ENCODE results near the gene CENPS. TPM values are rescaled to one million over a fixed set of nuclear protein-coding genes. Genes with fewer than 3 reads are reported as not detected.
A peak's percentile ranks its signal among the peaks of the same experiment; 100 is the strongest.

The CENPS gene
- total and polyA plus RNA-seq, 2 of the 13 experiments (the other 11 are each of a cell fraction or from before 2014, with no cell fraction given): 3.3 to 22.0 TPM

- TF ChIP-seq DZIP1 (CRISPR knock-in tag; IDR thresholded peaks at IDR 0.05) (0 out of 2 replicates have a peak, but pooled peaks have one; percentile 73), TAF1 (CRISPR knock-in tag; IDR thresholded peaks at IDR 0.05) (peak; percentile 95), NR3C1 (CRISPR knock-in tag; IDR thresholded peaks at IDR 0.05) (no peak), MTF1 (CRISPR knock-in tag; IDR thresholded peaks at IDR 0.05) (peak; percentile 28), ZNF138 (CRISPR knock-in tag; IDR thresholded peaks at IDR 0.05; ENCODE audit: low read depth) (peak; percentile 30; the same call in 1 of the 2 replicates), SP5 (CRISPR knock-in tag; IDR thresholded peaks at IDR 0.05; ENCODE audit: borderline replicate concordance, low read depth) (peak; percentile 62), E2F1 (CRISPR knock-in tag; IDR thresholded peaks at IDR 0.05) (peak; percentile 72; the same call in 1 of the 2 replicates), ZNF343 (CRISPR knock-in tag; IDR thresholded peaks at IDR 0.05) (peak; percentile 96), TFE3 (CRISPR knock-in tag; IDR thresholded peaks at IDR 0.05) (peak; percentile 42; the same call in 1 of the 2 replicates), YEATS2 (CRISPR knock-in tag; IDR thresholded peaks at IDR 0.05; ENCODE audit: borderline replicate concordance) (peak; percentile 54), ZBTB26 (CRISPR knock-in tag; IDR thresholded peaks at IDR 0.05; ENCODE audit: borderline replicate concordance) (0 out of 2 replicates have a peak, but pooled peaks have one; percentile 51), CERS6 (CRISPR knock-in tag; IDR thresholded peaks at IDR 0.05) (peak; percentile 28; the same call in 1 of the 2 replicates), ZNF333 (CRISPR knock-in tag; IDR thresholded peaks at IDR 0.05; ENCODE audit: borderline replicate concordance) (peak; percentile 41; the same call in 1 of the 2 replicates), GTF2F1 (IDR thresholded peaks at IDR 0.05; ENCODE audit: low read length) (no peak), RBAK (CRISPR knock-in tag; IDR thresholded peaks at IDR 0.05) (no peak), ESRRA (CRISPR knock-in tag; IDR thresholded peaks at IDR 0.05; ENCODE audit: low read depth) (peak; percentile 56; the same call in 1 of the 2 replicates), ZNF792 (CRISPR knock-in tag; IDR thresholded peaks at IDR 0.05) (peak; percentile 80; the same call in 1 of the 2 replicates), RARA (CRISPR knock-in tag; IDR thresholded peaks at IDR 0.05) (no peak; the same call in 1 of the 2 replicates), SIX4 (CRISPR knock-in tag; IDR thresholded peaks at IDR 0.05) (peak; percentile 11; the same call in 1 of the 2 replicates), RBM22 (optimal IDR thresholded peaks at IDR 0.05; ENCODE audit: low read length) (peak; percentile 96), ZNF740 (CRISPR knock-in tag; IDR thresholded peaks at IDR 0.05) (no peak), ZNF235 (CRISPR knock-in tag; IDR thresholded peaks at IDR 0.05; ENCODE audit: borderline replicate concordance) (peak; percentile 81; the same call in 1 of the 2 replicates)
Measured at GRCh38 chr1:10398734-10399443, 31.3 kb upstream of the CENPS start, which contains the start of gene PGD (continued).
